ENCODE measurements around the gene DDX24.

Gene DDX24

GRCh38 chr14:94121485-94121884 lies 40.5 kb upstream of the DDX24 start:
- Histone ChIP-seq H3K79me2 (ENCODE audit: control insufficient read depth, low read length) (no peaks in the 10 kb centered on the region), H3K4me3 (ENCODE audit: low read length) (no peak overlapping the region), H3K27me3 (ENCODE audit: control insufficient read depth, low read length) (peaks cover 10% of the 10 kb centered on the region), H3K27ac (ENCODE audit: low read depth, low read length) (no peak overlapping the region), H3K36me3 (ENCODE audit: control insufficient read depth, low read length) (no peaks in the 10 kb centered on the region), H3K9me2 (replicated peaks; ENCODE audit: control insufficient read depth, low read length) (no peaks in the 10 kb centered on the region), H3K4me1 (ENCODE audit: control insufficient read depth, low read length) (no peaks in the 10 kb centered on the region), H3K9me3 (ENCODE audit: control insufficient read depth, insufficient read depth, low read length) (peaks cover 6% of the 10 kb centered on the region), H3F3A (ENCODE audit: control insufficient read depth, insufficient read depth) (no peaks in the 10 kb centered on the region), H3K4me2 (ENCODE audit: low read length) (no peak overlapping the region), H4K20me1 (ENCODE audit: control insufficient read depth, insufficient read depth, low read depth, low read length) (no peaks in the 10 kb centered on the region)
- no peak for TF ChIP-seq CTCF (IDR thresholded peaks at IDR 0.05; ENCODE audit: low read depth, low read length, poor library complexity, severe bottlenecking)
- no peak for TF ChIP-seq EZH2phosphoT487 (IDR thresholded peaks at IDR 0.05; ENCODE audit: borderline replicate concordance, low read length)

- H3K9me2 ChIP-seq (replicated peaks; ENCODE audit: control insufficient read depth, low read length) = no peaks in the 10 kb centered on the region
- H3K79me2 ChIP-seq (ENCODE audit: control insufficient read depth, low read length) = no peaks in the 10 kb centered on the region
- H3K4me2 ChIP-seq (ENCODE audit: low read length) = no peak overlapping the region
- H3K36me3 ChIP-seq (ENCODE audit: control insufficient read depth, low read length) = no peaks in the 10 kb centered on the region
- H3K27me3 ChIP-seq (ENCODE audit: control insufficient read depth, low read length) = peaks cover 10% of the 10 kb centered on the region
- H3K9me3 ChIP-seq (ENCODE audit: control insufficient read depth, insufficient read depth, low read length) = peaks cover 6% of the 10 kb centered on the region
- H3F3A ChIP-seq (ENCODE audit: control insufficient read depth, insufficient read depth) = no peaks in the 10 kb centered on the region
- no peaks in the 10 kb centered on the region for H4K20me1 ChIP-seq (ENCODE audit: control insufficient read depth, insufficient read depth, low read depth, low read length)
- TF ChIP-seq EZH2phosphoT487 (IDR thresholded peaks at IDR 0.05; ENCODE audit: borderline replicate concordance, low read length) = no peak
- H3K27ac ChIP-seq (ENCODE audit: low read depth, low read length) = no peak overlapping the region
- no peak overlapping the region for H3K4me3 ChIP-seq (ENCODE audit: low read length)
- no peaks in the 10 kb centered on the region for H3K4me1 ChIP-seq (ENCODE audit: control insufficient read depth, low read length)
Measured at GRCh38 chr14:94120667-94121340, 39.8 kb upstream of the DDX24 start.

GRCh38 chr14:94119071-94119470 lies 38.1 kb upstream of the DDX24 start:
- no peaks in the 10 kb centered on the region for H3K9me2 ChIP-seq (replicated peaks; ENCODE audit: control insufficient read depth, low read length)
- H3K9me3 ChIP-seq (ENCODE audit: control insufficient read depth, insufficient read depth, low read length) = peaks cover 6% of the 10 kb centered on the region
- H3K27ac ChIP-seq (ENCODE audit: low read depth, low read length) = no peak overlapping the region
- H3K36me3 ChIP-seq (ENCODE audit: control insufficient read depth, low read length) = no peaks in the 10 kb centered on the region
- H3K27me3 ChIP-seq (ENCODE audit: control insufficient read depth, low read length) = peaks cover 16% of the 10 kb centered on the region
- no peaks in the 10 kb centered on the region for H3F3A ChIP-seq (ENCODE audit: control insufficient read depth, insufficient read depth)
- no peaks in the 10 kb centered on the region for H3K79me2 ChIP-seq (ENCODE audit: control insufficient read depth, low read length)
- TF ChIP-seq EZH2phosphoT487 (IDR thresholded peaks at IDR 0.05; ENCODE audit: borderline replicate concordance, low read length) (no peak), CTCF (IDR thresholded peaks at IDR 0.05; ENCODE audit: low read depth, low read length, poor library complexity, severe bottlenecking) (no peak)
- no peaks in the 10 kb centered on the region for H4K20me1 ChIP-seq (ENCODE audit: control insufficient read depth, insufficient read depth, low read depth, low read length)
- H3K4me3 ChIP-seq (ENCODE audit: low read length) = no peak overlapping the region
- no peak overlapping the region for H3K4me2 ChIP-seq (ENCODE audit: low read length)
- H3K4me1 ChIP-seq (ENCODE audit: control insufficient read depth, low read length) = no peaks in the 10 kb centered on the region

- Histone ChIP-seq H4K20me1 (ENCODE audit: control insufficient read depth, insufficient read depth, low read depth, low read length) (no peaks in the 10 kb centered on the region), H3F3A (ENCODE audit: control insufficient read depth, insufficient read depth) (no peaks in the 10 kb centered on the region), H3K27me3 (ENCODE audit: control insufficient read depth, low read length) (peaks cover 19% of the 10 kb centered on the region), H3K79me2 (ENCODE audit: control insufficient read depth, low read length) (no peaks in the 10 kb centered on the region), H3K4me1 (ENCODE audit: control insufficient read depth, low read length) (no peaks in the 10 kb centered on the region), H3K9me3 (ENCODE audit: control insufficient read depth, insufficient read depth, low read length) (peaks cover 6% of the 10 kb centered on the region), H3K9me2 (replicated peaks; ENCODE audit: control insufficient read depth, low read length) (no peaks in the 10 kb centered on the region), H3K4me3 (ENCODE audit: low read length) (no peak overlapping the region), H3K36me3 (ENCODE audit: control insufficient read depth, low read length) (no peaks in the 10 kb centered on the region), H3K4me2 (ENCODE audit: low read length) (no peak overlapping the region), H3K27ac (ENCODE audit: low read depth, low read length) (no peak overlapping the region)
- TF ChIP-seq EZH2phosphoT487 (IDR thresholded peaks at IDR 0.05; ENCODE audit: borderline replicate concordance, low read length) = no peak
- no peak for TF ChIP-seq CTCF (IDR thresholded peaks at IDR 0.05; ENCODE audit: low read depth, low read length, poor library complexity, severe bottlenecking)
Measured at GRCh38 chr14:94117856-94118255, 36.9 kb upstream of the DDX24 start.

Measured in DOHH2 (cell line).